LNCaP clone FGC (cell line): ENCODE results near the gene ILF3.

Experiments used
- DNase-seq: peaks from one replicate; pipeline ENCODE4 v3.0.0-alpha.2; 2011; ENCODE audit warnings: low read depth
- H3K4me3 ChIP-seq: 2 replicates; pipeline ENCODE4 v1.5.1; 2011; ENCODE audit warnings: mild to moderate bottlenecking, low read depth, low read length, control low read depth
- CTCF ChIP-seq: IDR thresholded peaks from 2 replicates; pipeline ENCODE4 v1.5.1; 2012; ENCODE audit warnings: mild to moderate bottlenecking; ENCODE audit not compliant: control insufficient read depth, insufficient read depth; ENCODE audit errors: extremely low read depth

Gene ILF3

DNA sequence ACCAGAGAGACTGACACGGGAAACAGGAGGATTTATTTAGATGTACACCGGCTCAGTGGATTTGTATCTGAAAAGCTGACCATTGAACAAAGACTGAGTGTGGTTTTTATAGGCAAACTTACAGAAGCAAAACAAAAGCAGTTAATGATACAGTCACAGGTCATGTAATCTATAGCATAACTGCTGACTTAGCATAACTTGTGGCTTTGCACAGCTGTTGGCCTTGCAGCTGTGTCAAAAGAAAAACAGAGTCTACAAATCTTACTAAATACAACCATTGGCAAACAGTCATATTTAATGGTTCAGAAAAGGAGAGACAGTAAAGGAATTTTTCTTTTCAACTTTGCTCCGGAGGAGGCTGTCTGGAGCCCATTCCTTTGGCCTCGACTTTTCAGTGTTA, 2.3 kb upstream of the ILF3 start:
- DNase-seq: no peak
- H3K4me3 ChIP-seq: no peak overlapping the region
- no peak for TF ChIP-seq CTCF

DNA sequence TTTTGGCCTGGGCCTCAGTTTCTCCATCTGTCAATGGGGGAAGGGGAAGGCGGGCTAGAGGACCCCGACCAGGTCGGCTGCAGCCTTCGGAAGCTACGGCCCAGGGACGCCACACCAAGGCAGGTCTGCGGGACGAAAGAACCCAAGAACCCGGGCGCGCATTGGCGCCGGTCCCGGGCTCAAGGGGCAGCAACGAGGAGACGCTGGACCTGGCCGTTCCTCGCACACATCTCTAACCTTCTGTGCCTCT, 739 bp upstream of the ILF3 start:
- no peak for TF ChIP-seq CTCF
- peak overlapping the region; percentile 95 for H3K4me3 ChIP-seq
- DNase-seq: no peak

- no peak for DNase-seq
- peak overlapping the region; percentile 95 for H3K4me3 ChIP-seq
These were observed 687 bp downstream of the ILF3 start for GRCh38 chr19:10654610-10655456.

DNA sequence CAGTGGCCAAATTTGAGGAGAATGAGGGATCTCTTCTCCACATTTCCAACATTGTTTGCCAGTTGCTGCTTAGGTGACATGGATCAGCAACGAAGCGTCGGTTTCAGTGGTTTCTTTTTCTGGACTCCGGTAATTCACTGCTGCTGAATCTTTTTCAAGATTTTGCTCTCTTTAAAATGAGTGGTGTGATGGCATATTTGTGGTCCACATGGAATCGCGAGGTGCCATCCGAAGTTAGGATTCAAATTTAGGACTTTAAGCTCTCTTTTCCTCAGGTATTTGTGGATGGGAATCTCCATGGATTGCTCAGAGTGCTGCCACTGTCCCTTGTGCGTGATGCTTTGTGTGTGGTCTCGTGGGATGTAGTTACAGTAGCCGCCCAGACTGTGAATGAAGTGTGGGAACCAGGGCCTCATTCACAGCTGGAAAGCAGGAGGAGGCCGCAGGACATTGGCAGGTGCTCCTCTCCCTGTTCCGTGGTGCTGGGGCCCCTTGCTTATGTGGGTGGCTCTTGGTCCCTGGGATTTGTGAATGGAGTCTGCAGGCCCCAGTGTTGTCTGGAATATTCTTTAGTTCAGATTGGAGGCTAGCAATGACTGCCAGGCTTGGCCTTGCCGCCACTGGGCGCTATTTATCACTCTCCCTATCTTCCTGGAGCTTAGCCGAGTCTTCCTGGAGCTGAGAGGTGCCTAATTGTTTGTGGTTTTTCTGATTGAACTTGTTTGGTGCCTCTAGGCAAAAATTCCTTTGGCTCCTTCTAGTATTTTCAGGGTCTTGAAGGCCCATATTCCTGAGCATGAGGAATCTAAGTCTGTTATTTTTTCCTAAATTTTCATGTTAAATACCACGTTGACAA, 1.5 kb downstream of the ILF3 start:
- DNase-seq: no peak
- TF ChIP-seq CTCF: peak; percentile 29; the same call in 1 of the 2 replicates
- H3K4me3 ChIP-seq: peak overlapping the region; percentile 95

More at GRCh38 chr19:10654610-10655456, 687 bp downstream of the ILF3 start:
- no peak for TF ChIP-seq CTCF

DNA sequence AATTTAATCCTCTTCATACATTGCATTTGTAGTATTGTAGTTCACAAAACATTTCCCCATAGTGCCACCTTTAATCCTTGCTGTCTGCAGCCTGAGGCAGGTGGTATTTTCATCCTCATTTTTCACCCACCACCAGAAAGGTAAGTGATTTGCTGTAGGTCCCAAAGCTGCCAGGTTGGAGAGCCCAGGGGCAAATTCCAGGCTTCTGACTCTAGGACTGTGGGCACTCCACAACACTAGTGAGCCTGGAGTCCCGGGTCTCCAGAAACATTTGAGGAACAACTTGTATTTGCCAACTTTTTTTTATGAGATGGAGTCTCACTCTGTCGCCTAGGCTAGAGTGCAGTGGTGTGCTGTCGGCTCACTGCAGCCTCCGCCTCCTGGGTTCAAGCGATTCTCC, 6.2 kb downstream of the ILF3 start:
- TF ChIP-seq CTCF: no peak
- DNase-seq: no peak
- H3K4me3 ChIP-seq: no peak overlapping the region

GRCh38 chr19:10661946-10662345, 7.8 kb downstream of the ILF3 start:
- DNase-seq: no peak
- no peak for TF ChIP-seq CTCF
- H3K4me3 ChIP-seq: no peak overlapping the region
